GM10248 (cell line): ENCODE measurements around the gene TES.

ENCODE experiments used
- CTCF ChIA-PET: fragments of 300-600 bp; sonication (Branson Sonifier 250); formaldehyde crosslinking; extraction: SDS; loops from one replicate; lab custom pipeline; 2021; ENCODE audit warnings: antibody characterized with exemption; lab: Yijun Ruan, JAX
- POLR2A ChIA-PET: fragments of 350-650 bp; sonication (Branson Sonifier 250); formaldehyde crosslinking; extraction: SDS; loops from one replicate; lab custom pipeline; 2020; ENCODE audit warnings: antibody characterized with exemption; lab: Yijun Ruan, JAX
- DNase-seq: peaks from one replicate; pipeline ENCODE4 v3.0.0; 2012; ENCODE audit errors: extremely low spot score
- CTCF ChIP-seq: IDR thresholded peaks from 2 replicates; pipeline ENCODE4 v1.5.1; 2012; ENCODE audit warnings: mild to moderate bottlenecking, low read depth; ENCODE audit errors: extremely low read depth, missing control alignments, control extremely low read depth

TES gene

GRCh38 chr7:116214921-116215320 lies 4.6 kb downstream of the TES start:
- CTCF ChIA-PET = interaction anchor here (1.2 to 6.5 kb wide), 2 partner anchors 14 to 21 kb away, joined by 3 to 41 read pairs; no protein-coding TSS in a partner anchor
- no peak for DNase-seq
- POLR2A ChIA-PET = no interaction called here
- no peak for TF ChIP-seq CTCF

- DNase-seq = no peak
- POLR2A ChIA-PET = interaction anchor here (0.5 kb wide), 1 partner anchor 45 kb away, joined by 3 read pairs; no protein-coding TSS in a partner anchor
- TF ChIP-seq CTCF = no peak
- CTCF ChIA-PET = interaction anchor here (0.7 to 6.5 kb wide), 12 partner anchors 9 to 376 kb away, joined by 3 to 41 read pairs (median 4); no protein-coding TSS in a partner anchor
Observed at GRCh38 chr7:116215551-116215950, 5.2 kb downstream of the TES start.

- POLR2A ChIA-PET = no interaction called here
- no peak for TF ChIP-seq CTCF
- no peak for DNase-seq
- CTCF ChIA-PET = interaction anchor here (1.1 to 6.5 kb wide), 10 partner anchors 9 to 309 kb away, joined by 3 to 41 read pairs (median 7); no protein-coding TSS in a partner anchor
Observed at GRCh38 chr7:116216956-116217571, 6.7 kb downstream of the TES start.

- TF ChIP-seq CTCF = no peak
- ChIA-PET CTCF (interaction anchor here (1.4 to 6.5 kb wide), 5 partner anchors 12 to 308 kb away, joined by 3 to 41 read pairs (median 12); no protein-coding TSS in a partner anchor), POLR2A (no interaction called here)
- DNase-seq = no peak
Observed at GRCh38 chr7:116218051-116218645, 7.8 kb downstream of the TES start.

- ChIA-PET POLR2A (no interaction called here), CTCF (interaction anchor here (0.7 to 6.5 kb wide), 7 partner anchors 11 to 80 kb away, joined by 3 to 41 read pairs (median 4); no protein-coding TSS in a partner anchor)
- TF ChIP-seq CTCF = no peak
- no peak for DNase-seq
Observed at GRCh38 chr7:116218747-116219146, 8.4 kb downstream of the TES start.

GRCh38 chr7:116219288-116219687 lies 8.9 kb downstream of the TES start:
- POLR2A ChIA-PET = no interaction called here
- no peak for TF ChIP-seq CTCF
- DNase-seq = no peak
- CTCF ChIA-PET = interaction anchor here (0.7 to 6.5 kb wide), 7 partner anchors 11 to 81 kb away, joined by 3 to 41 read pairs (median 3); no protein-coding TSS in a partner anchor
